HepG2 (cell line): ENCODE data around the gene C1QTNF3. TPM values are rescaled to one million over a fixed set of nuclear protein-coding genes. Genes with fewer than 3 reads are reported as not detected.

Source experiments
- CEBPB ChIP-seq: IDR thresholded peaks from 2 replicates; pipeline ENCODE4 v1.6.1; 2011; ENCODE audit warnings: low read depth, low read length, improper control_type of control experiment, borderline replicate concordance
- FOXM1 ChIP-seq: sonication (generic); formaldehyde crosslinking; IDR thresholded peaks from 2 replicates; pipeline ENCODE4 v1.5.0; 2020; ENCODE audit warnings: missing genetic modification reagents
- GATAD2A ChIP-seq: IDR thresholded peaks from 2 replicates; pipeline ENCODE4 v1.6.1; 2016
- HOXA9 ChIP-seq: sonication (generic); formaldehyde crosslinking; IDR thresholded peaks from 2 replicates; pipeline ENCODE4 v1.8.1; 2022; ENCODE audit warnings: missing genetic modification reagents, mild to moderate bottlenecking, moderate library complexity, borderline replicate concordance
- ISX ChIP-seq: sonication (generic); formaldehyde crosslinking; conservative IDR thresholded peaks from 2 replicates; pipeline ENCODE4 v1.5.0; 2020; ENCODE audit warnings: missing genetic modification reagents
- MIER3 ChIP-seq: IDR thresholded peaks from 2 replicates; pipeline ENCODE4 v1.6.1; 2016; ENCODE audit warnings: missing compliant biosample characterization, borderline replicate concordance
- NR2F6 ChIP-seq, 2 experiments: IDR thresholded peaks; 2 replicates each; pipeline ENCODE4 v1.6.1; 2016; ENCODE audit warnings: antibody characterized with exemption in 1 of 2, mild to moderate bottlenecking in 1 of 2
- PHF8 ChIP-seq: sonication (generic); formaldehyde crosslinking; IDR thresholded peaks from 2 replicates; pipeline ENCODE4 v1.5.0; 2020; ENCODE audit warnings: missing genetic modification reagents
- POGK ChIP-seq: sonication (generic); formaldehyde crosslinking; conservative IDR thresholded peaks from 2 replicates; pipeline ENCODE4 v1.8.0; 2022; ENCODE audit warnings: mild to moderate bottlenecking, moderate library complexity, missing genetic modification reagents
- SKIL ChIP-seq: sonication (generic); formaldehyde crosslinking; IDR thresholded peaks from 2 replicates; pipeline ENCODE4 v1.8.0; 2022; ENCODE audit warnings: missing genetic modification reagents, mild to moderate bottlenecking, moderate library complexity, borderline replicate concordance
- SP2 ChIP-seq: sonication (generic); formaldehyde crosslinking; IDR thresholded peaks from 2 replicates; pipeline ENCODE4 v1.5.1; 2020; ENCODE audit warnings: mild to moderate bottlenecking, missing genetic modification reagents
- STAG1 ChIP-seq: sonication (generic); formaldehyde crosslinking; IDR thresholded peaks from 2 replicates; pipeline ENCODE4 v1.4.0; 2020; ENCODE audit warnings: missing genetic modification reagents
- TFE3 ChIP-seq: IDR thresholded peaks from 2 replicates; pipeline ENCODE4 v1.6.1; 2016
- THRA ChIP-seq: sonication (generic); formaldehyde crosslinking; IDR thresholded peaks from 2 replicates; pipeline ENCODE4 v1.4.0; 2020; ENCODE audit warnings: missing genetic modification reagents, borderline replicate concordance
- ZNF280B ChIP-seq: sonication (generic); formaldehyde crosslinking; IDR thresholded peaks from 2 replicates; pipeline ENCODE4 v1.5.0; 2020; ENCODE audit warnings: missing genetic modification reagents, mild to moderate bottlenecking, borderline replicate concordance
- ZNF383 ChIP-seq: sonication (generic); formaldehyde crosslinking; IDR thresholded peaks from 2 replicates; pipeline ENCODE4 v1.4.0; 2020; ENCODE audit warnings: missing genetic modification reagents, mild to moderate bottlenecking, borderline replicate concordance
- ZNF576 ChIP-seq: sonication (generic); formaldehyde crosslinking; IDR thresholded peaks from 2 replicates; pipeline ENCODE4 v1.4.0; 2020; ENCODE audit warnings: mild to moderate bottlenecking, missing genetic modification reagents
- ZXDC ChIP-seq: sonication (generic); formaldehyde crosslinking; IDR thresholded peaks from 2 replicates; pipeline ENCODE4 v1.5.0; 2020; ENCODE audit warnings: mild to moderate bottlenecking, missing genetic modification reagents
- polyA plus RNA-seq, 8 experiments: library from polyadenylated mRNA; depleted of rRNA in 3 of 8; stranded (reverse) in 7 of 8; unstranded in 1 of 8; fragments of >200 nt; fragmentation: Illumina TruSeq in 4 of 8; extraction: Trizol in 4 of 8; gene quantifications; 2 replicates each; pipeline versions ENCODE4 v1.2.1 to v1.2.3, GENCODE V29; 2011 to 2016; ENCODE audit warnings: low read depth in 4 of 8, missing spikeins in 1 of 8, mixed read lengths in 1 of 8; ENCODE audit not compliant: insufficient read depth in 1 of 8
- total RNA-seq, 5 experiments: library from RNA; depleted of rRNA; stranded (reverse); fragments of >200 nt; fragmentation: Illumina TruSeq; extraction: Trizol; gene quantifications; 2 replicates each; pipeline ENCODE4 v1.2.3, GENCODE V29; 2016; ENCODE audit warnings: low read depth in 1 of 5

The C1QTNF3 gene
- total and polyA plus RNA-seq, 2 of the 13 experiments (the other 11 are each of a cell fraction or from before 2014, with no cell fraction given), result 3.3 to 10.8 TPM

- TF ChIP-seq PHF8 (no peak), ZNF576 (no peak), FOXM1 (no peak), ISX (no peak), STAG1 (CRISPR knock-in tag) (no peak), SKIL (CRISPR knock-in tag) (no peak), THRA (no peak), ZNF383 (no peak), GATAD2A (CRISPR knock-in tag) (0 out of 2 replicates have a peak, but pooled peaks have one; percentile 33), MIER3 (CRISPR knock-in tag) (no peak), ZXDC (CRISPR knock-in tag) (no peak), SP2 (CRISPR knock-in tag) (no peak), POGK (no peak), CEBPB (peak; percentile 67), ZNF280B (CRISPR knock-in tag) (no peak), HOXA9 (CRISPR knock-in tag) (no peak), NR2F6 (IDR thresholded peaks at IDR 0.05) (no peak), NR2F6 (CRISPR knock-in tag; IDR thresholded peaks at IDR 0.05) (0 out of 2 replicates have a peak, but pooled peaks have one; percentile 31), TFE3 (CRISPR knock-in tag) (no peak)
These were observed 19.0 kb upstream of the C1QTNF3 start (continued) for GRCh38 chr5:34061993-34062392.
